ENCODE data around the gene BEGAIN. TPM values are rescaled to one million over a fixed set of nuclear protein-coding genes. Genes with fewer than 3 reads are reported as not detected.

Gene BEGAIN
- total RNA-seq, 2 donors from 2014 or later = 2.5 to 5.1 TPM

GRCh38 chr14:100543471-100544455 is 43.5 kb downstream of the BEGAIN start:
- no peak for TF ChIP-seq POLR2AphosphoS5 (IDR thresholded peaks at IDR 0.05)
- TF ChIP-seq CTCF (IDR thresholded peaks at IDR 0.05) = no peak
- TF ChIP-seq POLR2A (IDR thresholded peaks at IDR 0.05) = no peak
- peaks cover 15% of the 10 kb centered on the region for H3K4me1 ChIP-seq (replicated peaks)
- intact Hi-C loops (cut with DNase I) = no loop called here

GRCh38 chr14:100542619-100543205 is 44.5 kb downstream of the BEGAIN start:
- peaks cover 8% of the 10 kb centered on the region for H3K4me1 ChIP-seq (replicated peaks)
- no peaks in the 10 kb centered on the region for H3K36me3 ChIP-seq
- no peaks in the 10 kb centered on the region for H3K27me3 ChIP-seq (replicated peaks; ENCODE audit: insufficient read depth)
- intact Hi-C loops (cut with DNase I) = no loop called here
- no peak overlapping the region for H3K27ac ChIP-seq
- no peaks in the 10 kb centered on the region for H3K9me3 ChIP-seq
- 89% methylated on average over 12 of the region's 12 CpGs for WGBS
- TF ChIP-seq POLR2A (IDR thresholded peaks at IDR 0.05) = no peak
- no peak for TF ChIP-seq CTCF (IDR thresholded peaks at IDR 0.05)
- TF ChIP-seq POLR2AphosphoS5 (IDR thresholded peaks at IDR 0.05) = no peak
- H3K4me3 ChIP-seq = no peak overlapping the region
- DNase-seq (ENCODE audit: low spot score) = no peak

More at GRCh38 chr14:100543471-100544455, 43.5 kb downstream of the BEGAIN start:
- no peak for DNase-seq (ENCODE audit: low spot score)
- Histone ChIP-seq H3K36me3 (no peaks in the 10 kb centered on the region), H3K27me3 (replicated peaks; ENCODE audit: insufficient read depth) (no peaks in the 10 kb centered on the region), H3K4me3 (no peak overlapping the region), H3K27ac (no peak overlapping the region), H3K9me3 (no peaks in the 10 kb centered on the region)
- 91% methylated on average over 19 of the region's 19 CpGs for WGBS

- Histone ChIP-seq H3K27me3 (replicated peaks; ENCODE audit: insufficient read depth) (no peaks in the 10 kb centered on the region), H3K4me1 (replicated peaks) (no peaks in the 10 kb centered on the region), H3K36me3 (no peaks in the 10 kb centered on the region), H3K9me3 (no peaks in the 10 kb centered on the region), H3K4me3 (no peak overlapping the region), H3K27ac (no peak overlapping the region)
- 89% methylated on average over 22 of the region's 24 CpGs for WGBS
- DNase-seq (ENCODE audit: low spot score) = no peak
- intact Hi-C loops (cut with DNase I) = no loop called here
- TF ChIP-seq CTCF (IDR thresholded peaks at IDR 0.05) (no peak), POLR2A (IDR thresholded peaks at IDR 0.05) (no peak), POLR2AphosphoS5 (IDR thresholded peaks at IDR 0.05) (no peak)
These were observed 45.3 kb downstream of the BEGAIN start for GRCh38 chr14:100541621-100542560.

- 90% methylated on average over 17 of the region's 18 CpGs for WGBS
- no peak overlapping the region for H3K4me3 ChIP-seq
- intact Hi-C loops (cut with DNase I) = no loop called here
- no peaks in the 10 kb centered on the region for H3K4me1 ChIP-seq (replicated peaks)
- no peak overlapping the region for H3K27ac ChIP-seq
- TF ChIP-seq POLR2A (IDR thresholded peaks at IDR 0.05) (no peak), POLR2AphosphoS5 (IDR thresholded peaks at IDR 0.05) (no peak), CTCF (IDR thresholded peaks at IDR 0.05) (no peak)
- H3K9me3 ChIP-seq = no peaks in the 10 kb centered on the region
- no peaks in the 10 kb centered on the region for H3K36me3 ChIP-seq
- no peaks in the 10 kb centered on the region for H3K27me3 ChIP-seq (replicated peaks; ENCODE audit: insufficient read depth)
- DNase-seq (ENCODE audit: low spot score) = no peak
These were observed 46.1 kb downstream of the BEGAIN start for GRCh38 chr14:100540926-100541620.

All from prostate gland (tissue), 2 donors.